NCI-H446 (cell line): ENCODE measurements around the gene DUSP1.

ENCODE experiments used
- DNase-seq, 2 experiments: peaks; one replicate each; lab custom pipeline; 2025; lab: John Stamatoyannopoulos, UW

The DUSP1 gene

DNA sequence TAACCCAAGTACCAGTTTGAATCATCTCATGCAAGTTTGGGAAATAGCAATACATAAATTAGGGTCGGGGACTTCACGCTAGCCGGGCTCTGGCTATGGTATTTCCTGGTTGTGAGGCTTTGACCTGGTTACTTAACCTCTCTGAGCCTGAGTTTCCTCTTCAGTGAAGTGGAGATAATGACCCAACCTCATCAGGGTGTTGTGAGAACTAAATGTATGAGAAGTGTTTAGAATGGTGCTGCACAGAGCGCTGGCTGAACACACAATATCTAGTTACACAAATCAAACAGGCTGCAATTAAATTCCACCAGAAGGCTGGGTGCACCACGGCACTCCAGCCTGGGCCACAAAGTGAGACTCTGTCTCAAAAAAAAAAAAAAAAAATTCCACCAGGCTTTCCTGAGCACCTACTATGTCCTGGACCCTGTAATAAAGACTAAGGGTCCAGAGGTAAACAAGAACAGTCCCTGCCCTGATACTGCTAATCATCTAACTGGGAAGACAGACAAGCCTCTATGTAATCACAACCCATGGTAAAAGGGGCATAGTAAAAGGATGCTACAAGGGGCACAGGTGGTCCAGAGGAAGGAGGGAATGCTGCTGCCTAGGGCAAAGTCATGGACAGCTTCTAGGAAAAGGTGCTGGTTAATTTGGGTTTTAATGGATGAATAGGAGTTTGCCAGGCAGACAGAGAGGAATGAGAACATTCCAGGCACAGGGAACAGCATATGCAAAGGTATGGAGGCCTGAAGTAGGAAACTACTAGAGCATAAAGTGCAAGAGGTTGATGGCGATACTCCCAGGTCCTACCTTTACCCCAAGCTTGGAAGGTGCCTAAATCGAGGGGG is 27.7 kb downstream of the DUSP1 start:
- no peak for DNase-seq

DNA sequence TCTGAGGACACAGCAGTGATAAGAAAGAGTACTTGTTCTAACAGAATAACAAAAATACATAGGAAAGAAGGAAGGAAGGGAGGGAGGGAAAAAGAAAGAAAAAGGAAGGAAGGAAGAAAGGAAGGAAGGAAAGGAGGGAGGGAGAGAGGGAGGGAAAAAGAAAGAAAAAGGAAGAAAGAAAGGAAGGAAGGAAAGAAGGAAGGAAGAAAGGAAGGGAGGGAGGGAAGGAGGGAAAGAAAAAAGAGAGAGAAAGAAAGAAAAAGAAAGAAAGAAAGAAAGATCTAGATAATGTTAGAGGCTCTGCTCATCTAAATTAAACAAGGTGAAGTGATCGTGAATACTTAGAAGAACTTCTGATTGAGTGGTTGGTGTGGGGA is 29.8 kb downstream of the DUSP1 start:
- no peak for DNase-seq

DNA sequence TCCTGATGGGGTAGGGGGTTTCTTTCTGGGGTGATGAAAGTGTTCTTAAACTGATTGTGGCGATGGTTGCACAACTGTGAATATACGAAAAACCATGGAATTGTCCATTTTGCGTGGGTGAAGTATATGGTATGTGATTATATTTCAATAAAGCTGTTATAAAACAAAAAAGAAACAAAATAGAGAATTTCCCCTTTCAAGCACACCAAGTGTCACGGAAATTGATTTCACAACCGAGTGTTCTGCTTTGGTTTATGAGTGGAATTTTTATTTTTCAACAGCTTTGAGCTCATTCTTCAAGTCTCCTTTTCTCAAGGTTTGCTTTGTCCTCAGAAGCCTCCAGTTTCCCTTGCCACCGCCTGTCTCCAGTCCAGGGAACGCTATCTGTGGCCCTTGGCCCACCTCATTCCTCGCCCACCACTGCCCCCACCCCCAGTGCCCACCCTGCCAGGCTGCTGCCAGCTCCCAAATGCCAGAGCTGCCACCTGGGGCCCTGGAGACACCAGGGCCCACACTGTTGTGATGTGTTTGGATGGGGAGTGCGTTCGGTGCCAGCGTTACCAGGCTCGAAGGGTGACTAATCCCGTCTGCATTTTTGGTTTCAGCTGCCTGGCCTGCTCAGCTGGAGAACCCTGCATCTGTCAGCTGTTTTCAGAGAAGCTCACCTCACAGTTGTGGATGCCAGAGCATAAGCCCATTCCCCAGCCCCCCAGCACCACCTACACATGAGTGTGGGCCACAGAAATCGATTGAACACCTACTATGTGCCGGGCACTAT is 30.4 kb downstream of the DUSP1 start:
- peak; percentile 29 to 35 for DNase-seq

DNA sequence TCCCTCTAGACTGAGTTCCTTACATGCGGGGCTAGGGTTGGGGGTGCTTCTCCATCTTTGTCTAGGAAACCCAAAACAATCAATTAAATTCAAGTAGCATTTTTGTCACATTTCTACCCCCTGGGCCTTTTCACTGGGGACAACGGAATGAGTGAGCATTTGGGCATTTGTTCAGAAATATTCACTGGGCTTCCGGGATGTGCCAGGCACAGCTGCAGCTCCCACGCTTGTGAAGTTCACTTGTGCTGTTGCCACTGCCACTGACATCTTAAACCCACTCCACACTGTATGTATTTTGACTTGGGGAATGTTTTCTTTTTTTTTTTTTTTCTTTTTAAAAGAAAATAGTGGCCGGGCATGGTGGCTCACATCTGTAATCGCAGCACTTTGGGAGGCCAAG is 31.6 kb downstream of the DUSP1 start:
- no peak for DNase-seq

DNA sequence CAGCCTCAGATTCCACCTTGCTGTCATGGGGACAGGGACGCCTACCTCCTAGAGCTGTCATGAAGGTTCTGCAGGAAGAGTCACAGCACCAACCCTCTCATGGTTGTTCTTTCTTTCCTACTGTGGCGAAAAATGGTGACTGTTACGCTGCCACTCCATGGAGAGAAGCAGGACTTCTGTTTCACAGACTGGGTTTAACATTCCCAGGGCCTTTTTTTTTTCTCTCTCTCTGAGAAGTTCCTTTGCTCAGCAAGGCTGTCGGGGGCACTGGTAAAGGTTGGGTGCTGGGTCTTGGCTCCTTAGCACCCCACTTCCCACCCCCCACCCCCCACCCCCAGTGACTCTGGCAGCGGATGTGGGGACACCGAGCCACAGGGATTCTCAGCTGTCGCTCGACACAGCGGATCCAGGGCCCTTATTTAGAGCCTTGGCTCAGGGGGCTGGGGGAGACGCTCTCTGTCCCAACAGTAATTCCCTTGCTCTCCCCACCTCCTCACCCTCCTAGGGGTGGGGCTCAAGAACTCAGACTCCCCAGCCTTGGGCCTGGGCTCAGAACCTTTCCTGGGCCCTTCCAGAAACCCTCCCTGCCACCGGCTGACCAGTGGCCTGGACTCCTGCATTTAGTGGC is 34.4 kb downstream of the DUSP1 start:
- no peak for DNase-seq

DNA sequence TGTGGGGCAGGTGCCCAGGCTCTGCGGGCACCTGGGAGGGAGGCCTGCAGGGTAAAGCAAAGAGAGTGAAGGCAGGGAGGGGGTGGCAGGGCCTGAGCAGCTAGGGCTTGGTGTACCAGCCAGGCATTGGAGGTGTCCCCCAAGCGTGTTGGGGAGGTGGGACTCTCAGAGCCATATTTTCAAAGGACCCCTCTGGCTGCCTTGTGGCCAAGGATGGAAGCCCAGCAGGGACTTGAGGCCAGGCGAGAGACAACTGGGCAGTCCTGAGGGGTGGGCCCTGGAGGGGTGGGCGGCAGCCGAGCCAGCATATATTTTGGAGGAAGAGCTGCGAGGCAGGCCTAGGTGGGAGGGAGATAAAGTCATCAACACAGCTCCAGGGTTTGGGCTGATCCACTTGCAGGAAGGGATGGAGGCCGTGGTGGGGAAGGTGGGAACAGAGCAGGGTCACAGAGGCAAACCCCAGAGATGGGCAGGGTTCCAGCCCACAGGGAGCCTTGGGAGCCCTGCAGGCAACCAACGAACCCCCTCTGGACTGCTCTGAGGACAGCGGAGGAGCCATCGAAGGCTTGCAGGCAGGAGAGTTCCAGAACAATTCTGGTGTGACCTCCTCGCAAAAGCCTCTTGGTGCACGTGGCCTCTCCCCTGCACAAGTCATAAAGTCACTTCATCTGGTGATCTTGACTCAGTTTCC is 35.7 kb downstream of the DUSP1 start:
- no peak for DNase-seq

DNA sequence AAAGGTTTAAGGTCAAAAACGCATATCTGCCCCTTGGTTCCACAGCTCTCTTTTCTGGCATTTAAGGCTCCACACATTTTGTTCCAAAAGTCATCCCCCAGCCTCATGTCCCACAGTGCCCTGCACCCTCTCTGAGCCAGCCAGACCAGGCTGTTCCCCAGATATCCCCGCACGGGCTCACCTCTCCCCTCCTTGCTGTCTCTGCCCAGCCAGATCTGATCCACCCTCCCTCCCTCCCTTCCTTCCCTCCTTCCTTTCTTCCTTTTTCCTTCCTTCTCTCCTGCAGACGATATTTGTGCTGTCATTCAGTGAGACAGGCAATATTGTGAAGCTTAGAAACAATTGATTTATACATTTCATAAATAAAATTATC is 37.0 kb downstream of the DUSP1 start:
- no peak for DNase-seq

DNA sequence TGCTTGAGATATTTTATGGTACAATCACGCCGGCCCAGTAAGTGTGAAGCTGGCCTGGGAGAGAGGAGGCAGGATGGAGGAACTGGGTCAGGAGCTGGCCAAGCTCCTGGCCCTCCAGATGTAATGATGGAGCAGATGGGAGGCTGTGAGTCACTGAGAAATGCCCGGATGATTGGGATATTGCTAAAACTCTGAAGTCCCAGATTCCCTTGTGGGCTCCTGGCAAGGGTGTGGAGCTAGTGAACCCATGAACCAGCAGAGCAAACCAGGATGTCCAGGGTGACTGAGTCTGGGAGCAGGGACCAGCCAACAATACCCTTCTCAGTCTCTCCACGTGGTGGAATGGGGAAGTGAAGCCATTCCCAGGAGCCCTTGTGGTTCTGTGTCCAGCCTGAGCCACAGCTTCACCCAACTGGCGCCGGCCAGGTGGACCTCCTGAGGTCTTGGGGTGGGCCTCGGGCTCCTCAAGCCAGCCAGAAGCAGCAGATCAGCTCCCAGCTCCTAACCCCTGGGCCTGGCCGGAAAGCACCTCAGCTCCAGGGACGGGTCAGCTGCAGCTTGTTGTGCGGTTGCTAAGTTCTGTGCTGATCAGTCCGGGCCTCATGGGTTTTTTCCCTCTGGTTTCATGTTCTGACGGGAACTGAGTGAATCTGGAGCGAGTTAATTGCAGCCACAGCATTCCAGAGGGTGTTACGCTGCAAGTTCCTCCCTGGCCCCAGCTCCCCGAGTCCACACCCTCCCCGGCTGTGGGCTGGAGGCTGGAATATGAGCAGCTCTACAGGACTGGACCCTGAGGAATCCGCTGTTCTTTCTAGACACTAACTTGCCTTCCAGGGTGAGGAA is 37.6 kb downstream of the DUSP1 start:
- peak in 1 of 2 experiments; percentile 13 for DNase-seq

DNA sequence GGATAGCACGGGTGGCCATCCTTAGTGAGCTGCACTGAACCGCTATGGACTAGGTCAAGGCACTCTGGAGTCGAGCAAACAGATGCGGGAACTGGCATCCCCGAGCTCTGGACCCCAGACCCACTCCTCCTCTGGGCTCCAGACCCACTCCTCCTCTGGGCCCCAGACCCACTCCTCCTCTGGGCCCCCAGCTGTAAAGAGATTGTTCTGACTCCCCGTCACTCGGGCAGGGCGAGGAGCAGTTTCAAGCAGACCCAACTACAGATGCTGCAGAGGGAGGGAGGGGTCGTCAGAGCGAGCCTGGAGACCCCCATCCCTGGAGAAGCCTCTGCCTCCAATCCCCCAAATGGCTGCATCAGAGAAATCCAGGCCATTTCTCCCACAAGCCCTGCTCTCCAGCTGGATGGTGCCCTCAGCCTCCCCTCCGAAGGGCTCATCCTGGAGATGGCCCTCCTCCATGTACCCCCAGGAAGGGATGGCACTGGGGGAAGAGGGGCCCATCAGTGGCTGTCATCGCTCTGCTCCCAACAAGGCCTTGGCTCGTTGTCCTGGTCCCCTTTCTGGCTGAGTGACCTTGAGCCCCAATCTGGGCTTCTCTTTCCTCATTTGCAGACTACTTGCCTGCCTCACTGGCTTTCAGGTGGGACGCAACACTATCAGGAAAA is 38.7 kb downstream of the DUSP1 start:
- no peak for DNase-seq

DNA sequence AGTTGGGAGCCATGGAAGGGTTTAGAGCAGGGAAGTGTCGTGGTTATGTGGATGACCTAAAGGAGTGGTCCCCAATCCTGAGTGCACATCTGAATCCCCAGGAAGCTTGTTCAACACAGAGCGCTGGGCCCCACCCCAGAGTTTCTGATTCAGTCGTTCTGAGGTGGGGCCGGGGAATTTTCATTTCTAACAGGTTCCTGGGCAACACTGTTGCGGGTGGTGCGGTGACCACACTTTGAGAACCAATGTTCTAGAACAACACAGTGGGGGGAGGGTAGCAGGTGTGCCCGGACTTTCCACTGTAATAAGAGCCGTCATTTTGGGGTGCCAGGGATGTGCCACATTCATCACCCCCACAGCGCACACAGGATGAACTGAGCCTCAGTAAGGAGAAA is 39.3 kb downstream of the DUSP1 start:
- no peak for DNase-seq

DNA sequence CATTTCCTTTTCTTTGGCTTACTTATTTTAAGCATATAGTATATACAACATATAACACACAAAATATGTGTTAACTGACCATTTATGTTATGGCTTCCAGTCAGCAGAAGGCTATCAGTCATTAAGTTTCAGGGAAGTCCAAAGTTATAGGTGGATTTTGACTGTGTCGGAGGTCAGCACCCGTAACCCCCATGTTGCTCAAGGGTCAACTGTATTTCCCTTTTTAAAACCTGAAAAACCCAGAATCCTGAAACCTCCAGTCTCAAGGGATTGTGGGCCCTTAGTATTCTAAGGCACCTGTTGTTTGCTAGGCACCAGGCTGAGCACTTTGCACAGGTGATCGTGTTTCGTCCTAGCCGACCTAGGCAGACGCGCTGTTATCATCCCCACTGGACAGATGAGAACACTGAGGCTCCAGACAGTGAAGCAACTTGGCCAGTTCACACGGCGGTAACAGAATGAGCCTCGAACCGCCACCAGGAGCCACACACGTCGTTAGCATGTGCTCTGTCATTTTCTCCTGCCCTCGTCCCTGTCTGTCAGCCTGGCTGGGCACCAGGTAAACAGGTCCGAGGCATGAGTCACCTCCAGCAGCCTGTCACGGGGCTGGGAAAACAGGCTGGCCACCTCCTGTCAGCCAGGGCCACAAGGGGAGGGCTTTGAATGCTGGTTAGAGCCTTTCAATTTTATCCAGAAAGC is 39.9 kb downstream of the DUSP1 start:
- no peak for DNase-seq

DNA sequence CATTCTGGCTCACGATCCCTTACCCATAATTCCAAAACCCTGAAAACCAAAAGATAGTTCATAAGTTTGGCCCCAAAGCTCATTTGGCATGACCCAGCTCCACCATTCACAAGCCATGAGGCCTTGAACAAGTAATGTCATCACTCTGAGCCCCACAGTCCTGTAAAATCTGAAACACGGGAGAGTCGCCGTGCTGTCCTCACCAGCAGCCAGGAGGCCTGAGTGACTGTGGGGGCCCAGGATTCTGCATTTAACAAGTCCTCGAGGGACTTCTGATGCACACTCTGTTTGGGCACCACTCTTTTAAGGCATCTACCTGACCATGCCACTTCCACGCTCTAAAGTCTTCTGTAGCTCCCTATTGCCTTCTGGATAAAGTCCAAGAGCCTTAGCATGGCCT is 40.8 kb downstream of the DUSP1 start:
- DNase-seq = no peak

DNA sequence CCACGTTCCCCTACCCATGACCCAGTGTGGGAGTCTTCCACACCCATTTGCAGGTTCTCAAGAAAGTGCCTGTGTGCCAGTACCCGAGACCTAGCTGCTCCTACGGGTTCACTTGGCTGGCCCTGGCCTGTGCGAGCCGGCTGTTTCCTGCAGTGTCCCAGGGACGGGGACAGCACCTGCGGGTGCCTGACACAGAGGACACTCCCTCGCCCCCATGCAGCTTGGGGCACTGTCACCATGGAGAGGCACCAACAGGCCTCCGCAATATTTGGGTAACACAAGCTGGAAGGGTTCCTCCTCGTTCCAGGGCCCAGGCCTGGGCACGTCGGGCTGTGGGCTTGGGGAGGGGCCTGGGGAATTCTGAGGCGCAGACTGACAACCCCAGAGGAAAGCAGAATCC is 41.4 kb downstream of the DUSP1 start:
- DNase-seq = no peak

DNA sequence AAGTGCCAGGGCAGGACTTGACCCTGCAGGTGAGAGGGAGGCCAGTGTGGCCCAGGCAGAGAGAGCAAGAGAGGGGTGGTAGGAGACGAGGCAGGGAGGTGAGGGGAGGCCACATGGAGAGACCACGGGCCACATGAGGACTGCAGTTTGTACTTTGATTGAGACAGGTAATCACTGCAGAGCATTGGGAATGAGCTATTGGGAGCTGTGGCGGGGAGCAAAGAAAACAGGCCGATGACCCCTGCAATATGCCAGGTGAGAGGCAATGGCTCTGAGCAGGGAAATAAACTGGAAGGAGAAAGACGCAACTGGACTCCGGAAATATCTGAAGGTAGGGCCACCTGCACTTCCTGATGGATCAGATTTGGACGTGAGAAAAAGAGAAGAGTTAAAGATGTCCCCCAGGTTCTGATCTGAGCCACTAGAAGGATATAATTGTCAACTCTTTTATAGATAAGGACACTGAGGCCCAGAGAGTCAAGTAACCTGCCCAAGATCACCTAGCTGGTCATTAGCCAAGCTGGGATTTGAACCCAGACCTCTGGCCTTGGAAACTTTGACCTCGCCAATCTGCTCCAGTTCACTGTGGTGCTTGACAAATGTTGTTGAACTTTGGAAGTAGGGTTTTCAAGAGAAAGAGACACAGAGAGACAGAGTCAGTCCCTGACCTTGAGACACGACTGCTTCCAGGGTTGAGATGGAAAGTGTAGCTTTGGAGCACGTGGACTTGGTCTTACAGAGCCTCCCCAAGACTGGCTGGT is 42.3 kb downstream of the DUSP1 start:
- no peak for DNase-seq

DNA sequence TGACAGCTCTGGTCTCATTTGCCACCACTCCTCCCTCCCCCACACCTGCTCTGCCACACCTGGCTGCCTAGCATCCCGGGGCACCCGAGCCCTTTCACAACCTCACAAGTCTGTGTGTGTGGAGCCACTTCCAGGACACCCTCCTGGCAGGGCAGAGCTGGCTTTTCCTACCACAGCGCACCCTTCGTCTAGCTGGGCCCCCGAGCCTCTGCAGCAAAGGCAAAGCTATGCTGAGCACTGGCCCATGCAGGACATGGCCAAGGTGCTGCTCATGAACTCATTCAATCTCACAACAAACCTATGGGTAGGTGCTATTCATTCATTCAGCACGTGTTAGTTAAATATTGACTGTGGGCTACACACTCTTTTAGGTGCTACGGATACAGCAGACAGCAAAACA is 43.4 kb downstream of the DUSP1 start:
- no peak for DNase-seq

DNA sequence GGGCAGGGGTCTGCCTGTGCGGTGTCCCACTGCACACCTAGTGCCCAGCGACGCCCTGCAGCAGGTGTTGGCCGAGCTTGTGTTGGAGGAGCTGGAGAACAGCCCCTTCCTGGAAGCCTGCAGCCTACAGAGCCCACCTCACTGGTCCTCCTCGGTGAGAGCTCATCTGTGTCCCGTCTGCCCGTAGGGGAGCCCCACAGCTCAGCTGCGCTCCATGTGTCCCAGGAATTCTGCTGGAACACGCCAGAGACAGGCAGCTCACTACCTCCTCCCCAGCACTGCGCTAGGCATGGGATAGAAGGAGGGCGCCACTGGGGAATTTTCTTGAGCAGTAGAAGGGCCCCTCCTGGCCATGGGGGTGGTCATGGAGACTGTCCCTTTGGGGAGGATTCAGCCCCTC is 44.0 kb downstream of the DUSP1 start:
- DNase-seq = no peak

DNA sequence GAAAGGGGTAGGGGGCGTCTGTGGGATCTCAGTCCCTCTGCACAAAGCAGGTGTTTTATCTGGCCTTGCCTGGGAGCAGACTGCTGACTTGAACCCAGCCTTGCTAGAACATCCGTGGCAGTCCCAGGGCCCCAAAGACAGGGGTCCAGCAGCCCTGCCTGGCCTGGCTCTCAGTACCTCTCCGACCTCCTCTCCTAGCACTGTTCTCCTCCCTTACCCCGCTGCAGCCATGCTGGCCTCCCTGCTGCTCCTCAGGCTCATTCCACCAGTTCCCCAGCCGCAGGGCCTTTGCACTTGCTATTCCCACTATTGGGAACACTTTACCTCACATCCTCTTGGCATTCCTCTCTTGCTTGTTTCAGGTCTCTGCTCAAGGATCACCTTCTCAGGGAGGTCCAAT is 45.2 kb downstream of the DUSP1 start:
- no peak for DNase-seq

DNA sequence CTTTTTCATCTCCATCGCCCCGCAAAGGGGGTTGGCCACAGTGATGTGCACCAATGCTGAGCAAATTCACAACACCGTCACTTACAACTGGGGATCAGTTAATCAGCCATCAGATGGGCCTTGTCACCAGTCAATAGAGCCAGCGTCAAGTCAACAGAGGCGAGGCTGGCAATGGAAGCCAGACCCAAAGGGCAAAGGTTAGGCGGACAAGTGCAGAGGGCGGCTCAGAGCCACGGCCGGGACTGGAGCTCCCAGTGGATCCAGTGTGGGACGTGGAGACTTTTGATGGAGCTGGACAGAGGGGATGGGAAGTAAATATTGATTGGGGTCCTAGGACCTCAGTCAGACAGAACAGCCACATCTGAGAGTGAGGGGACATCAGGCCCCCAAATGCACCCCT is 45.7 kb downstream of the DUSP1 start:
- DNase-seq = no peak
